Measurements from ENCODE around the gene GPHN.

Gene GPHN

GRCh38 chr14:67002994-67003753 is 495.2 kb downstream of the GPHN start:
- TF ChIP-seq, protein P1, sequence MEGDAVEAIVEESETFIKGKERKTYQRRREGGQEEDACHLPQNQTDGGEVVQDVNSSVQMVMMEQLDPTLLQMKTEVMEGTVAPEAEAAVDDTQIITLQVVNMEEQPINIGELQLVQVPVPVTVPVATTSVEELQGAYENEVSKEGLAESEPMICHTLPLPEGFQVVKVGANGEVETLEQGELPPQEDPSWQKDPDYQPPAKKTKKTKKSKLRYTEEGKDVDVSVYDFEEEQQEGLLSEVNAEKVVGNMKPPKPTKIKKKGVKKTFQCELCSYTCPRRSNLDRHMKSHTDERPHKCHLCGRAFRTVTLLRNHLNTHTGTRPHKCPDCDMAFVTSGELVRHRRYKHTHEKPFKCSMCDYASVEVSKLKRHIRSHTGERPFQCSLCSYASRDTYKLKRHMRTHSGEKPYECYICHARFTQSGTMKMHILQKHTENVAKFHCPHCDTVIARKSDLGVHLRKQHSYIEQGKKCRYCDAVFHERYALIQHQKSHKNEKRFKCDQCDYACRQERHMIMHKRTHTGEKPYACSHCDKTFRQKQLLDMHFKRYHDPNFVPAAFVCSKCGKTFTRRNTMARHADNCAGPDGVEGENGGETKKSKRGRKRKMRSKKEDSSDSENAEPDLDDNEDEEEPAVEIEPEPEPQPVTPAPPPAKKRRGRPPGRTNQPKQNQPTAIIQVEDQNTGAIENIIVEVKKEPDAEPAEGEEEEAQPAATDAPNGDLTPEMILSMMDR (conservative IDR thresholded peaks at IDR 0.05; ENCODE audit: control insufficient read depth, insufficient read depth, low read depth, low read length) = no peak

GRCh38 chr14:67004521-67004920 is 496.6 kb downstream of the GPHN start:
- TF ChIP-seq, protein P1 (conservative IDR thresholded peaks at IDR 0.05; ENCODE audit: control insufficient read depth, insufficient read depth, low read depth, low read length) = no peak
- no peak overlapping the region for H3K4me3 ChIP-seq (ENCODE audit: control insufficient read depth, low read depth, low read length)
- no peak for DNase-seq (ENCODE audit: low read depth)

More at GRCh38 chr14:67002994-67003753, 495.2 kb downstream of the GPHN start:
- no peak overlapping the region for H3K4me3 ChIP-seq (ENCODE audit: control insufficient read depth, low read depth, low read length)
- no peak for DNase-seq (ENCODE audit: low read depth)

- TF ChIP-seq, protein P1 (conservative IDR thresholded peaks at IDR 0.05; ENCODE audit: control insufficient read depth, insufficient read depth, low read depth, low read length) = no peak
- DNase-seq (ENCODE audit: low read depth) = no peak
- no peak overlapping the region for H3K4me3 ChIP-seq (ENCODE audit: control insufficient read depth, low read depth, low read length)
Observed at GRCh38 chr14:67010602-67011001, 502.7 kb downstream of the GPHN start.

DNA sequence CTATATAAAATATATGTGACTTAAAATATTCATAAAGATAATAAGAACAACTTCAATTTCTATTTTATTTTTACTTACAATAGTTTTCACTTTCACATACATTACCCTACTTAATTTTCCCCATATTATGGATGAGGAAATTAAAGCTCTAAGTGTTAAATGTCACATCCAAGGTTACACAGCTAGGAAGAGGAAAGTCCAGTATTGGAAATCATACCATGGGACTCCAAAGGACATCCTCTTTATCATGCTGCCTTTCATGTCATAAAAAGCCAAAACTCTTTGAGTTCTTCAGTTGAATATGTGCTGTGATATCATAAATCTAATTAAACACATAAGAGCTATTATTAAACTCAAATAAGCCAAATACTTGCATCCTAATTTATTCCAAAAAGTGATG is 508.9 kb downstream of the GPHN start:
- no peak for DNase-seq (ENCODE audit: low read depth)
- H3K4me3 ChIP-seq (ENCODE audit: control insufficient read depth, low read depth, low read length) = no peak overlapping the region
- TF ChIP-seq, protein P1 (conservative IDR thresholded peaks at IDR 0.05; ENCODE audit: control insufficient read depth, insufficient read depth, low read depth, low read length) = no peak

GRCh38 chr14:67018720-67019119 is 510.8 kb downstream of the GPHN start:
- TF ChIP-seq, protein P1 (conservative IDR thresholded peaks at IDR 0.05; ENCODE audit: control insufficient read depth, insufficient read depth, low read depth, low read length) = no peak
- DNase-seq (ENCODE audit: low read depth) = no peak
- H3K4me3 ChIP-seq (ENCODE audit: control insufficient read depth, low read depth, low read length) = no peak overlapping the region

- DNase-seq (ENCODE audit: low read depth) = no peak
- no peak overlapping the region for H3K4me3 ChIP-seq (ENCODE audit: control insufficient read depth, low read depth, low read length)
- TF ChIP-seq, protein P1 (conservative IDR thresholded peaks at IDR 0.05; ENCODE audit: control insufficient read depth, insufficient read depth, low read depth, low read length) = no peak
Observed at GRCh38 chr14:67019796-67020195, 511.8 kb downstream of the GPHN start.
